ENCODE measurements around the gene KANK2.
"Not testable (repeated sequence)": the region's sequence is repeated elsewhere in the genome, so short reads cannot be mapped to it uniquely, and the experiment has no call there.

The KANK2 gene

DNA sequence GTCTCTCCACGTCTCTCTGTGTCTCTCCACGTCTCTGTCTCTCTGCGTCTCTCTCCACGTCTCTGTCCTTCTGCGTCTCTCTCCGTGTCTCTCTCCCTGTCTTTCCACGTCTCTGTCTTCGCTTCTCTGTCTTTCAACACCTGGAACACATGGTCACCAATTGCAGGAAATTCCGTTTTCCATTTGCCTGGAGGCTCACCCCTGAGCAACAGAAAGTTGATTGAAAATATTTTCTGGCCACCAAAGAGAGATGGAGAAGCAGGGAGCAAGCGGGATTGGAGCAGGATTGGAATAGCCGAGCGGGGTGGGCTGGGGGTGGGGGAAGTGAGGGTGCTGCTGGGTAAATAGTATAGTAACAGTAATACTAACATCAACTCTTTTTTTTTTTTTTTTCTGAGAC, 1.7 kb downstream of the KANK2 start:
- DNase-seq: no peak

DNA sequence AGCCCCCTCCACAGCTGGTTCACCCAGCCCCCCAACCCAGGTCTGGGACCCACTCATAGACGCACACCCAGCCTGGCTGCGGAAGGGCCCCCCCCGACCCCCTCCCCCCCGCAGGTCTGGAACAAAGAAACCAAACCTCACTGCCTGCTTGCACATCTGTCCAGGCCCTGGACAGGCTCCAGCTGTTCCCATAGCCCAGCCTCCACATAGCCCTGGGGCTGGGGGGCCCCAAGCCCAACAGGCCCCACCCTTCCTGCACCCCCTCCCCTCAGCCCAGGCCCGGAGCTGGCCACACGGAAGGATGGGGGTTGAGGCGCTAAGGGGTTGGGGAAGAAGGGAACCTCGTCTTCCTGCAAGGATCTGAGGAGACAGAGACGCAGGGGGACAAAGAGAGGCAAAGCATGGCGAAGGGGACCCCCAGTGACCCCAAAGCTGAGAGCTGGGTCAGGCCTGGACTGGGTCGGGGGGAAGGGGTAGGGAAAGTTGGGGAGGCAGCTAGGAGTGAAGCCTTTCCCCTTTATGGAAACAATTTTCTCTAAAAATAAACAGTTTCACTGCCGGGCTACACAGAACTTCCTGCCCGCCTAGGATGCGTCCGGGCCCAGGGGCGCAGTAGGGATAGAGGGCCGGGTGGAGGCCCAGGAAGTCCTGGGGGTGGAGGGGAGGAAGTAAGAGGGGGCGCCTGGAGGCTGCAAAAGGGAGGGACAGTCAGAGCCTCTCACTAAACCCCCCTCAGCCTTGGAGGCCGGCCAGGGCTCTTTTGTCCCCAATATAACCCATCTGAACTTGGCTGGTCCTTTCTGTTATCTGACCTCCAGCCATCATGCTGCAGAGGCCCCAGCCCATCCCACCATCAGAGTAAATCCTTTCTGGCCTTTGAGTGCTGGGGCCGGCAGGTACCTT, 2.4 kb downstream of the KANK2 start:
- no peak for DNase-seq

DNA sequence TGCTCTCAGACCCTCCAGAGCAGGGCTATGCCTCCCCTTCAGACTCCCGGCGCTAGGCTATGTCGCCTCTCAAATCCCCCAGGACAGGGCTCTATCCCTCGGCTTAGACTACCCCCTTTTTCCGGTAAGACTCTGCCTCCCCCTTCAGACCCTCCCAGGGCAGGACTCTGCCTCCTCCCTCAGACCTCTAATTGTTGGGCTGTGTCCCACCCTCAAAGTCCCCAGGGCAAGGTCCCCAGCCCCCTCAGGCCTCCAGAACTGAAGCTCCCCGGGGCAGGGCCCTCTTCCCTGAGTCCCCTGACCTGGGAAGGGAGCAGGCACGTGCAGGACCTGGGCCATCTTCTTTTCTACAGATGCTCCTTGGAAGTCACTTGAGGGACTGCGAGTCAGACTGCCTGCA, 3.2 kb downstream of the KANK2 start:
- no peak for DNase-seq

DNA sequence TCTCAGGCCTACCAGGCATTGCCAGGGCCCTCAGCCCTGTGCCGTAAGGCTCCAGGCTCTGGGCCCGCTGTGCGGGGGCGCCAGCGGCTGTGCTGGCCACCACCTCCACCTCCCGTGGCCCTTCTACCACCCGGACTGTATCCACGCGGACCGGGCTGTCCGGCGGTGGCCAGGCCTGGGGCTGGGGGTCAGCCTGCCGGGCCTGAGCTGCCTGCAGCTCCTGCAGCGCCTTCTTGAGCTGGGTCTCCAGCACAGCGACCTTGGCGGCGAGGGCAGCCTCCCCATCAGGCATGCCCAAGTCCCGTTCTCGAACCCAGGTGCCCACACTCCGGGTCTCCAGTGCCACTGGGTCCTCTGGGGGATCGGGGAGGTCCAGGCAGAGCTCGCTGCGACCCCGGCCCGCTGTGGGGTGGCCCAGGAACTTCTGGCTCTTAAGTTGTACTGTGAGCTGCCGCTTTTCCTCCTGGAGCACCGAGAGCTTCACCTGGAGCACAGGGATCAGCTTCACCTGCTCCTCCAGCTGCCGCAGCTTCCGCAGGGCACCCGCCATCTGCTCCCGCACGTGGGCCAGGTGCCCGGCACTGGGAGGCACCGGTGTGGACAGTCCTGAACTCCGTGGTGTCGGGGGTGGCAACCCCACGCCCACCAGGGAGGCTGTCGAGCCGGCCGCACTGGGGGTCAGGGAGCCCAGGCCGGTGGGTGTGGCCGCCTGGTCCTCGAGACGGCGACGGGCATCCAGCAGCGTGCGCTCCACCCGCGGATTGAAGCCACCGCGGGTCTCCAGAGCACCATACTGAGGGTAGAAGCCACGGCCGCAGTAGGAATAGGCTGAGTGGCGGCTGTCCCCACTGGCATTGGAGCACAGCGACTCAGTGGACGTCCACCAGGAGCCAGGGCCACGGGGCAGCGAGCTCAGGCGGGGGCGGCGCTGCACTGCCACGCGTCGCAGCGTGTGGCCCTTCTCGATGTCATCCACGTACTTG, 4.1 kb downstream of the KANK2 start:
- DNase-seq: no peak

DNA sequence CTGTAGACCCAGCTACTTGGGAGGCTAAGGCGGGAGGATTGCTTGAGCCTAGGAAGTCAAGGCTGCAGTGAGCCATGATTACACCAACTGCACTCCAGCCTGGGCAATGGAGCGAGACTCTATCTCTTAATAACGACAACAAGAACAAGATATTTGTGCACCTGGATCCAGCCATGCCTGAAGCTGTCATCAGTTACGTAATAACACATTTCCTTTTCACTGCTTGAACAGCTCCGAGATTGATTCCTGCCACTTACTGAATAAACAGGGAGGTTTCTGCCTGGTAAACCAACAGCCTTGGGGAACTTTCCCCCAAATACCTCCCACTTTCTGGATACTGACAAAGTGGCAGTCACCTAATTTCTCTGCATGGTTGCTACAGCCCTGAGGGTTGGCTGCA, 5.4 kb downstream of the KANK2 start:
- no peak for DNase-seq

DNA sequence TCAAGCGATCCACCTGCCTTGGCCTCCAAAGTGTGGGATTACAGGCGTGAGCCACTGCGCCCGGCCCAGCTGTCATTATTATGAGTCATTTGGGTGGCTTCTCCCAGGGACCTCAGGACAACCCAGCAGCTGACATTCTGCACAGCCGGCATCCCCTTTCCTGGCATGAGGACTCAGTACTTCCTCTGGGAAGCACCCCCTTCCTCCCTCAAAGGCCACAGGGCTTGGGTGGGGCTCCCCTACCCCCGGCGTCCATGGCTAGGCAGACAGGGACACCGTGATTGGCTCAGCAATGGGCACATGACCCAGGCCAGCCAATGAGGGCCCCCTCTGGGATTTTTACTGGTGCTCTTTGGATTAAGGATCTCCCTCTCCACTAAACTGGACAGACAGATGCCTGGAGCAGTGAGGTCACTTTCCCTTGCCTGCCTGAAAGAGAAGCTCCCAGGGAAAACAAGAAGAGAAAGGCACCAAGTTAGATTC, 6.0 kb downstream of the KANK2 start:
- no peak for DNase-seq

DNA sequence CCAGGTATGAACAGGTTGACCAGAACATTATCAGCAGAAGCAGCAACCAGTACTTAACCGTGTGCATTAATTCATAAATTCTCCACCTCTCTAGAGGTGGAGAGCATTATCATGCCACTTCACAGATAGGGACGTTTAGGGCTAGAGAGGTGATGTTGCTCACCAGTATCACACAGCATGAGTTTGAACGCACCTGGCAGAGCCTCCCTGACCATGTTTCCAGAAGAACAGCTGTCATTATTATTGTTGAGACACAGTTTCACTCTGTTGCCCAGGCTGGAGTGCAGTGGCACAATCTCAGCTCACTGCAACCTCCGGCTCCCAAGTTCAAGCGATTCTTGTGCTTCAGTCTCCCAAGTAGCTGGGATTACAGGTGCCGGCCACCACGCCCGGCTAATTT, 6.8 kb downstream of the KANK2 start:
- no peak for DNase-seq

DNA sequence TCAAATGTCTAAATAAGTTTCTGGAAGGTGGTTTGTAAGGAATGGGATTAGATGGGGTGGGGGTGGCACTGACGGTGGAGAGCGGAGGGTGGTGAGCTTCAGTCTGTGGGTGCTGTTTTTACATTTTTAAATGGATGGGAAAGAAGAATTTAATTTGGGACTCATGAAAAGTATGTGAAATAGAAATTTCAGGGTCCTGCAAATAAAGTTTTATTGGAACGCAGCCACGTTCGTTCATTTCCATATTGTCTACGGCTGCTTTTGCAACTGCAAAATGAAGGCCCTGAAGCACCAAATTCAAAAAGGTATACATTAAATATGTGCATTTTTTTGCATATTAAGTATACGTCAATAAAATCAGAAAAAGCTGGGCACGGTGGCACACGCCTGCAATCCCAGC, 9.9 kb downstream of the KANK2 start:
- no peak for DNase-seq

DNA sequence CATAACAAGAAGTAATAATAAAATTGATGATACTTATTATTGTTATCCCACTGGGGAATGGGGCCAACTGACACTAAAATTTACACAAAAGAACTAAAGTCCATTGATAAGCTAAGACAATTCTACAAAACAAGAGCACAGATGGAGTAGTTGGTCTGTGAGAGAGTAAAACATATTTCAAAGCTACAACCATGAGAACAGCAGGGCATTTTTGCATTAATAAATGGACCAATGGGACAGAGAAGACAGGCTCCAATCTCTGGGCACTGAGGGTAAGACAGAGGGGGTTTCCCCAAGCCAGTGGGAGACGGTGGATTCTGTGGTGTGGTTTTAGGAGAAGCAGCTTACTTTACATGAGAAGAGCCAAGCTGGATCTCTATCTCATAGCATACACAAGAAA, 14.4 kb downstream of the KANK2 start:
- DNase-seq: no peak

DNA sequence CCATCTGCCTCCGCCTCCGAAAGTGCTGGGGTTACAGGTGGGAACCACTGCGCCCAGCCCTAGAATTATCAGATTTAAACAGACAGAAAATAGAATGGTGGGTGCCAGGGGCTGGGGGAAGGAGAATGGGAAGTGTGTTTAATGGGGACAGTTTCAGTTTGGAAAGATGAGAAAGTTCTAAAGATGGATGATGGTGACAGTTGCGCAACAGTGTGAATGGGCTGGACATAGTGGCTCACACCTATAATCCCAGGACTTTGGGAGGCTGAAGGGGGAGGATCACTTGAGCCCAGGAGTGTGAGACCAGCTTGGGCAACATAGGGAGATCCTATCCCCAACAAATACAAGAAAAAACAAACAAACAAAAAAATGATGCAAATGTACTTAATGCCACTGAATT, 15.9 kb downstream of the KANK2 start:
- DNase-seq: no peak

DNA sequence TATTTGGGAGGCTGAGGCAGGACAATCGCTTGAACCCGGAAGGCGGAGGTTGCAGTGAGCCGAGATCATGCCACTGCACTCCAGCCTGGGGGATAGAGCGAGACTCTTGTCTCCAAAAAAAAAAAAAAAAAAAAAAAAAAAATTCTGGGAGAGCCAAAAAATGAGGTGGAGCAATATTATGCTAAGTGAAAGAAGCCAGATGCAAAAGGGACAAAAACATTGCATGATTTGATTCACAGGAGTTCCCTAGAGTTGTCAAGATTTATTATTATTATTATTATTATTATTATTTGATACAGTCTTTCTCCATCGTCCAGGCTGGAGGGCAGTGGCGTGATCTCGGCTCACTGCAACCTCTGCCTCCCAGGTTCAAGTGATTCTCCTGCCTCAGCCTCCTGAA, 16.4 kb downstream of the KANK2 start:
- not testable (repeated sequence) for DNase-seq

DNA sequence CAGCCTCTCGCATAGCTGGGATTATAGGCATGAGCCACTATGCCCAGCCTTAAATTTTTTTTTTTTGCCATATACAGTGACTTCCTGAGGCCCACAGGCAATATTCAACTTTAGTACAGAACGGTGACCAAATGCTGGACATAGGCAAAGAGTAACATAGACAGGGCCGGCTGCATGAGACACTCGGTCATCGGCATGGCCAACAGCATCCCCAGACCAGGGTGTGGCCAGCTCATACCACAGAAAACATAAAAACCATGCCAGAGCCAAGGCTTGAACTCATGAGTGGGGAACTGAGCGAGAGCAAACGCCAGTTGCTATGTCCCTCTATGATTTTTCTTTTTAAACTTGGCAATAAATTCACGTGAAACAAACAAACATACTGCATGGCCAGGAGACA, 17.0 kb downstream of the KANK2 start:
- DNase-seq: no peak

DNA sequence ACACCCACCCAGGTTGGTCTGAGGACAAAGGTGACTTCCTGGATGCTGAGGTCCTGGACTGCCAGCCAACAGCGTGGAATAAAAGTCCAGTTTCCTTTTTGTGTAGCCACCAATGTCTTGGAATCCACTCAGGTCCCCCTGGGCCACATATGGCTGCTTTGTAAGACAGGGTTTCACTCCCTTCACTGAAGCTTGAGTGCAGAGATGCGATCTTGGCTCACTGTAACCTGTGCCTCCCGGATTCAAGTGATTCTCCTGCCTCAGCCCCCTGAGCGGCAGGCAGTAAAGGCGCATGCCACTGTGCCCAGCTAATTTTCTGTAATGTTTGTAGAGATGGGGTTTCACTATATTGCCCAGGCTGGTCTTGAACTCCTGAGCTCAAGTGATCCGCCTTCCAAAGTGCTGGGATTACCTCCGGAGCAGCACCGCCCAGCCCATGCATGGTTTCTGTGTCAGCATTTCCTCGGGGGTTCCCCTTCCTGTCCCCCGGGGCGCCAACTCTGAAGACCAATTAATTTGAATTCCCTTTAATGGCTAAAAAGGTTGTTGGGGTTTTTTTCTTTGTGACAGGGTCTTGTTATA, 17.5 kb downstream of the KANK2 start:
- no peak for DNase-seq

DNA sequence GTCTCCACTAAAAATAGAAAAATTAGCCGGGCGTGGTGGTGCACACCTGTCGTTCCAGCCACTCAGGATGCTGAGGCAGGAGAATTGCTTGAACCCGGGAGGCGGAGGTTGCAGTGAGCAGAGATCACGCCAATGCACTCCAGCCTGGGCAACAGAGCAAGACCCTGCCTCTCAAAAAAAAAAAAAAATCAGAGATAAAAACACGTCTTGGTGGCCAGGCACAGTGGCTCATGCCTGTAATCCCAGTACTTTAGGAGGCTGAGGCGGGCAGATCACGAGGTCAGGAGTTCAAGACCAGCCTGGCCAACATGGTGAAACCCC, 18.2 kb downstream of the KANK2 start:
- DNase-seq: not testable (repeated sequence)

DNA sequence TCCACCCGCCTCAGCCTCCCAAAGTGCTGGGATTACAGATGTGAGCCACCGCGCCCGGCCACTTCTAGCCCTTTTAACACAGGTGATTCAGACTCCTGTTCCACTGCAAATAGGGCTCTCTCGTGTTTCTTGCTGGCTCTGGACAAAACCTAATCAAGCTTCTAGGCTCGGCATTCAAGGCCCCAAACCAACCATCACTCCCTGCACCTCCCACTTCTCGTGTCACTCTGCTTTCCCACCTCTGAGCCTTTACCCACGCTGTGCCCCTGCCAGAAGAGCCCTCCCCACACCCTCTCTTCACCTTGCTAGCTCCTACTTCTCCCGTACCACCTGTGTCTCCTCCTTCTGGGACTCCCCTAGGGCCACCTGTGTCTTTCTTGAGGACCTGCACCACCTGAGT, 19.8 kb downstream of the KANK2 start:
- DNase-seq: no peak

DNA sequence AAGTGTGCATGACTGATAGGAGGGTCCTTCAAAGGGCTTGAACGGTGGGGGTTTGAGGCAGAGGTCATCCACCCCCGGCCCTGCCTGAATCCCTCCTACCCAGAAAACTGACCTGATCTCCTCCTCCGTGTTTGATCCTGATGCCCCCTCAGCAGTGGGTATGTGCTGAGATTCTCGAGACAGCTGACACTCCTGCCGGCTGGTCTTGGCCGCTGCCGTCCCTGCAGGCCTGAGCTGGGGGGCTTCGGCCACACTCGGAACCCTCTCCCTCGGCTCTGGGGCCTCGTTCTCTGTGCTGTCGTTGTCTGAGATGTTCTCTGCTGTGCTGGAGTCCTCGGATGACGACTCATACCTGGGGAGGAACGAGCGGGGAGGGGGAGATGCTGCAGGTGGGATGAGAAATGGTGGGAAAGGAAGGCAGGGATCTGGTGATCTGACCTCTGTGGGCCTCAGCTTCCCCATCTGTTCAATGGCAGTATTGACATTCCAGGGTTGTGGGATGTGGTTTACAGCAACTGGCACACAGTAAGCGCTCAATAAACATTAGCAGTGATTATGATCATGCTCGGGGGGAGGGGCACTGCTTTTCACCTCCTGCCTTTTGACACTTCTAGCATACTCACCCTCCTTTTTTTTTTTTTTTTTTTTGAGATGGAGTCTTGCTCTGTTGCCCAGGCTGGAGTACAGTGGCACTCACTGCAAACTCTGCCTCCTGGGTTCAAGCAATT, 20.7 kb downstream of the KANK2 start:
- DNase-seq: no peak

DNA sequence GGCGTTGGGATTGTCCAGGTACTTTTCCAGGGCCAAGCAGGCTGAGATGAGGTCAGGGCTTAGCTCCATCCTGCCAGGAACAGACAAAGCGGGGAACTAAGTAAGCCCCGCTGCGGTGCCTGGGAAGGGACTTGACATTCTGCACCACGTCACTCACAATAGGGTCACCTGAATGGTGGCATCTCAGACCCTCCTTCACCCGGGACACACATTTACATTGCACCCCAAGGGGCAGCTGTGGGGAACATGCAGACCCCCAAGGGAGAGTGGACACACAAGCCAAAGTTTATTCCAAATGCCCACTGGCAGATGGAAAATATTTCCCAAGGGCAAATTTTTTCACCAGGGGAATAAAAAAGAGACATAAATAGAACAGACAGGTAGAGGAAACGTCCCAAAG, 21.4 kb downstream of the KANK2 start:
- no peak for DNase-seq

DNA sequence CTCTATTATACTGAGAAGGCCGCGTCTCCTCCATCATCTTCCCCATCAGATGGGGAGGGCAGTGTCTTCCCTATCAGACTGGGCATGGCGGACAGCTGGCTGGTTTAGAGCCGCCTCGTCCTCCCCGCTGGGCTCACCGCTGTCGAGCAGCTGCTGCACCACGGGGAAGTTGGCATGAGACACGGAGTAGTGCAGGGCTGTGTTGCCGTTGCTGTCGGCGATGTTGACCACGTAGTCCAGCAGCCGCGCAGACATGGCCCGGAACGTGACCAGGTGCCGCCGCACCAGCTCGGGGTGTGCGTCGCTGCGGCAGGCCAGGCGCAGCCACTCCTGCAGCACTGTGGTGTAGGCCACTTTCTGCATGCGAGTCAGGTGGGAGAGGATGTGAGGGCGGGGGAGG, 23.0 kb downstream of the KANK2 start:
- DNase-seq: peak; percentile 22

DNA sequence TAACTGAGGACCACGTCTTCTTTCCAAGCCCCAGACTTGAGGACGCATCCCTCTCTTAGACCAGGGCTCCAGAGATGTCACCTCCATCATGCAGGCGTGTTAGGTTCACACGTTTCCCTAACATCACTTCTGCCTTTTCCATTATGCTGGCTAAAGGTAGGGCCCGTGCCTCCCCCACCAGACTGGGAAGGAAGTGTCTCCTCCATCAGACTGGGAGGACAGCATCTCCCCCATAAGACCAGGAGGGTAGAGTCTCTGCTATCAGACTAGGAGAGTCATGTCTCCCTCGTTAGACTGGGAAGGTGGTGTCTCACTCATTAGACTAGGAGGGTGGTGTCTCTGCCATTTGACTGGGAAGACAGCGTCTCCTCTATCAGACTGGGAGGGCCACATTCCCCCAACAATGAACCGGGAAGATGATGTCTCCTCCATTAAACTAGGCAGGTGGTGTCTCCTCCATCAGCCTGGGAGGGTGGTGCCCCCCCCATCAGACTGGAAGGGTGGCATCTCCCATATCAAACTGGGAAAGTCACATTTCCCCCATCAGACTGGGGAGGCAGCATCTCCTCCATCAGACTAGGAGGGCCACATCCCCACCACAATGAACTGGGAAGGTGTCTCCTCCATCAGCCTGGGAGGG, 23.7 kb downstream of the KANK2 start:
- DNase-seq: no peak

DNA sequence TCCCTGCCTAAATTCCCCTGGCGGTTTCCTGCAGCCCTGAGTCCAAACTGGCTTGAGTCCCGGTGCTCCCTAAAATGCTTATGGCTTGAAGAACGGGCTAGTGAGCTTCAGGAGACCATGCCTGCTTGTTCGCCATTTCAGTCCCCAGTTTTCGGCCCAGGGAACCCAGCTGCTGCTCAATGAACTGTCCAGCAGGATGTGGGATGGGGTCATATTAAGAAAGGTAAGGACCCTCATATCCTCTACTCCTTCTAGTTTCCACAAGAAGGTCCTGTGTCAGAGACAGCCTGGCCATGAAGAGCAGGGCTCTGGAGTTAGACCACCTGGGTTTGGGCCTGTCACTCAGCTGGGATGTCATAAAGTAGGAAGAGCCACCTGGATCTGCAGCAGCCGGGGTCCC, 24.8 kb downstream of the KANK2 start:
- DNase-seq: no peak

DNA sequence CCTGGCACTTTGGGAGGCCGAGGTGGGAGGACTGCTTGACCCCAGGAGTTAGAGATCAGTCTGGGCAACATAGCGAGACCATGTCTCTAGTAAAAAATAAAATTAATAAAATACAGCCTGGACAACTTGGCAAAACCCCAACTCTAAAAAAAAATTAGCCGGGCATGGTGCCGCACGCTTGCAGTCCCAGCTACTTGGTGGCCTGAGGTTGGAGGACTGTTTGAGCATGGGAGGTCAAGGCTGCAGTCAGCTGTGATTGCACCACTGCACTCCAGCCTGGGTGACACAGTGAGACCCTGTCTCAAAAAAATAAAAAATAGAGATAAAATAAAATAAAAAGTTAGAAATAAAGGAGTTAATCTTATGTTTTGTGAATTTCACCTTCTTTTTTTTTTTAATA, 26.2 kb downstream of the KANK2 start:
- no peak for DNase-seq

All from NCI-H2081 treated with DMSO at 0.1 percent for 48 hours (cell line).